MM.1S (cell line): Measurements from ENCODE around the gene BMP10.

Source experiments
- DNase-seq: peaks from one replicate; pipeline ENCODE4 v3.0.0-alpha.2; 2015
- H2AFZ ChIP-seq: fragments of 300-600 bp; sonication (generic); 2 replicates; pipeline ENCODE4 v1.6.0; 2016; ENCODE audit warnings: antibody characterized with exemption, low read length
- H3F3A ChIP-seq: fragments of 300-600 bp; sonication (generic); 2 replicates; pipeline ENCODE4 v1.6.1; 2016; ENCODE audit warnings: mild to moderate bottlenecking, antibody characterized with exemption, low read length, moderate library complexity, mixed read lengths; ENCODE audit not compliant: insufficient read depth
- H3K27ac ChIP-seq: fragments of 300-600 bp; sonication (generic); 2 replicates; pipeline ENCODE4 v1.5.1; 2016; ENCODE audit warnings: mild to moderate bottlenecking, low read length
- H3K27me3 ChIP-seq: fragments of 300-600 bp; sonication (generic); replicated peaks from 2 replicates; pipeline ENCODE4 v1.6.0; 2016; ENCODE audit warnings: low read length; ENCODE audit not compliant: insufficient read depth
- H3K36me3 ChIP-seq: fragments of 300-600 bp; sonication (generic); replicated peaks from 2 replicates; pipeline ENCODE4 v1.6.1; 2016; ENCODE audit warnings: mild to moderate bottlenecking, low read length, mixed read lengths; ENCODE audit not compliant: insufficient read depth
- H3K4me1 ChIP-seq: fragments of 300-600 bp; sonication (generic); 2 replicates; pipeline ENCODE4 v1.6.1; 2016; ENCODE audit warnings: low read length, mixed read lengths
- H3K4me2 ChIP-seq: fragments of 300-600 bp; sonication (generic); 2 replicates; pipeline ENCODE4 v1.6.0; 2016; ENCODE audit warnings: low read depth, low read length
- H3K4me3 ChIP-seq: fragments of 300-600 bp; sonication (generic); 2 replicates; pipeline ENCODE4 v1.5.1; 2016; ENCODE audit warnings: low read length, mixed read lengths
- H3K79me2 ChIP-seq: fragments of 300-600 bp; sonication (generic); 2 replicates; pipeline ENCODE4 v1.6.1; 2016; ENCODE audit warnings: mixed run types, low read length, mixed read lengths
- H3K9ac ChIP-seq: fragments of 300-600 bp; sonication (generic); 2 replicates; pipeline ENCODE4 v1.6.1; 2016; ENCODE audit warnings: low read length, mixed read lengths
- H3K9me2 ChIP-seq: fragments of 300-600 bp; sonication (generic); replicated peaks from 2 replicates; pipeline ENCODE4 v1.6.1; 2016; ENCODE audit warnings: mild to moderate bottlenecking, low read length, mixed read lengths; ENCODE audit not compliant: insufficient read depth
- H3K9me3 ChIP-seq: fragments of 300-600 bp; sonication (generic); replicated peaks from 2 replicates; pipeline ENCODE4 v1.6.1; 2016; ENCODE audit warnings: mild to moderate bottlenecking, low read length, mixed read lengths; ENCODE audit not compliant: insufficient read depth
- H4K20me1 ChIP-seq: fragments of 300-600 bp; sonication (generic); 2 replicates; pipeline ENCODE4 v1.6.1; 2016; ENCODE audit warnings: mild to moderate bottlenecking, low read length, moderate library complexity, mixed read lengths; ENCODE audit not compliant: insufficient read depth
- EZH2 ChIP-seq: fragments of 300-600 bp; sonication (generic); optimal IDR thresholded peaks from 2 replicates; pipeline ENCODE3; 2017; ENCODE audit warnings: low read depth, mild to moderate bottlenecking, antibody characterized with exemption, low read length, mixed read lengths
- EZH2phosphoT487 ChIP-seq: fragments of 300-600 bp; sonication (generic); IDR thresholded peaks from 2 replicates; pipeline ENCODE4 v1.6.1; 2018; ENCODE audit warnings: antibody characterized with exemption, low read length
- TF ChIP-seq, protein P1 (sequence below): fragments of 300-600 bp; sonication (generic); IDR thresholded peaks from 2 replicates; pipeline ENCODE4 v1.5.1; 2016; ENCODE audit warnings: antibody characterized with exemption, low read length, mixed read lengths

The BMP10 gene

DNA sequence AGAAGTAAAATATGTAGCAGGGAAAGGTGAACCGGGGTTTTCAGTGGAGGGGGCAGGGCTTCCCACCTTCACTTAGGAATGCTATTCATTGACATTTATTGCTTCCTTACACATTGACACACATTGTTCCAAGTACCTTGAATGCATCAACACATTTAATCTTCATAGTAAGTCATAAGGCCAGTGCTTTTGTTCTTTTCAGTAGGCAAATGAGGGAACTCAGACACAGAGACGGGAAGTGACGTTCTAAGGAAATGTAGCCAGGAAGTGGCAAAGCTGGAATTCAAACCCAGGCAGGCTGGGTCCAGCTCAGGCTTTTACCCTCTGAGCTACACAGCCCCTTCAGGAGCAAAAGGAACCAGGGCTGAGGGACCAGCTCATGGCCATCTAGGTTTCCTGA is 20.7 kb downstream of the BMP10 start:
- Histone ChIP-seq H3K9me2 (no peaks in the 10 kb centered on the region), H3K27me3 (no peaks in the 10 kb centered on the region), H3F3A (no peaks in the 10 kb centered on the region), H3K9me3 (no peaks in the 10 kb centered on the region), H3K9ac (no peak overlapping the region), H2AFZ (no peak overlapping the region), H3K36me3 (no peaks in the 10 kb centered on the region), H4K20me1 (no peaks in the 10 kb centered on the region), H3K79me2 (no peaks in the 10 kb centered on the region), H3K4me1 (0 out of 2 replicates have a peak, but pooled peaks cover 6% of the 10 kb centered on the region), H3K27ac (no peak overlapping the region), H3K4me2 (no peak overlapping the region), H3K4me3 (no peak overlapping the region)
- TF ChIP-seq EZH2phosphoT487 = no peak
- no peak for TF ChIP-seq EZH2
- TF ChIP-seq, protein P1, sequence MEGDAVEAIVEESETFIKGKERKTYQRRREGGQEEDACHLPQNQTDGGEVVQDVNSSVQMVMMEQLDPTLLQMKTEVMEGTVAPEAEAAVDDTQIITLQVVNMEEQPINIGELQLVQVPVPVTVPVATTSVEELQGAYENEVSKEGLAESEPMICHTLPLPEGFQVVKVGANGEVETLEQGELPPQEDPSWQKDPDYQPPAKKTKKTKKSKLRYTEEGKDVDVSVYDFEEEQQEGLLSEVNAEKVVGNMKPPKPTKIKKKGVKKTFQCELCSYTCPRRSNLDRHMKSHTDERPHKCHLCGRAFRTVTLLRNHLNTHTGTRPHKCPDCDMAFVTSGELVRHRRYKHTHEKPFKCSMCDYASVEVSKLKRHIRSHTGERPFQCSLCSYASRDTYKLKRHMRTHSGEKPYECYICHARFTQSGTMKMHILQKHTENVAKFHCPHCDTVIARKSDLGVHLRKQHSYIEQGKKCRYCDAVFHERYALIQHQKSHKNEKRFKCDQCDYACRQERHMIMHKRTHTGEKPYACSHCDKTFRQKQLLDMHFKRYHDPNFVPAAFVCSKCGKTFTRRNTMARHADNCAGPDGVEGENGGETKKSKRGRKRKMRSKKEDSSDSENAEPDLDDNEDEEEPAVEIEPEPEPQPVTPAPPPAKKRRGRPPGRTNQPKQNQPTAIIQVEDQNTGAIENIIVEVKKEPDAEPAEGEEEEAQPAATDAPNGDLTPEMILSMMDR = no peak
- no peak for DNase-seq

DNA sequence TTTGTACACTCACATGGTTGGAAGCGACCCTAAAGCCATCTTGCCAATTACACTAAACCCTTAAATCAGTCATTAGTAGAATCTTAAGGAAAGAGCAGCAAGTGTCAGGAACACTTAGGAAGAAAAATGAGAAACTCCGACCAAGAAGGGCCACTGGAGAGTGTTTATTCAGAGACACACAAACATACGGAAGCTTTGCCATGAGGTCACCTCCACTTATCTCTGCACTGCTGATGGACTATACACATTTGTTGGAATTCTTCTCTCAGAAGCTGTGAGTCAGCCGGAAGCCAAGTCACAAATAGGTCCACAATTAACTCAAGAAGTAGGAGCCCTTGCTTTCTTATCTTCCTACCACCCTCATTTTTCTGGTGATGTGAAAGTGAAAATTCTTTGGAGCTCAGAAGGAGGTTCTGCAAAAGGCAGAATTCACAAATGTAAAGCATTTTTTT is 21.6 kb downstream of the BMP10 start:
- Histone ChIP-seq H3K27ac (no peak overlapping the region), H3K4me1 (0 out of 2 replicates have a peak, but pooled peaks cover 4% of the 10 kb centered on the region), H2AFZ (no peak overlapping the region), H3K9ac (no peak overlapping the region), H4K20me1 (no peaks in the 10 kb centered on the region), H3K4me2 (no peak overlapping the region), H3K79me2 (no peaks in the 10 kb centered on the region), H3K36me3 (no peaks in the 10 kb centered on the region), H3K27me3 (no peaks in the 10 kb centered on the region), H3K4me3 (no peak overlapping the region), H3F3A (no peaks in the 10 kb centered on the region), H3K9me3 (no peaks in the 10 kb centered on the region), H3K9me2 (no peaks in the 10 kb centered on the region)
- no peak for DNase-seq
- TF ChIP-seq, protein P1 = no peak
- TF ChIP-seq EZH2phosphoT487 (no peak), EZH2 (no peak)

DNA sequence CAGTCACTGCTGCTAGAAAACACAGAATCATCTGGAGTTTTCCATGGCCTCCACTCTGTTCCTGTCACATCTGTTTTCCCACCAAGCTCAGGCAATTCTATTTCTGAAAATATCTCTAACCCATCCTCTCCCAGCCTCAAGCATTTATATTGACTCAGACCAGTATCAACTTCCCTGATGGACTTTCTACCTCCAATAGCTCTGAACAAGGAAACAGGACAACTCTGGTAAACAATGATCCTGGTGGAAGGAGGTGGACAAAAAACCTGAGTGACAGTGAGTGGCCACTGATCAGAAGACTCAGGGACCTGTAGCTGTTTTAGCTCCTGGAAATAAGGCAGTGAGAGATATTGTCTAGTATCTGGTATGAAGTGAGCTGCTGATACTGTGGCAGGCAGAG is 23.4 kb downstream of the BMP10 start:
- Histone ChIP-seq H4K20me1 (no peaks in the 10 kb centered on the region), H3K79me2 (no peaks in the 10 kb centered on the region), H3K9me2 (no peaks in the 10 kb centered on the region), H3K27me3 (no peaks in the 10 kb centered on the region), H3K4me1 (no peaks in the 10 kb centered on the region), H3F3A (no peaks in the 10 kb centered on the region), H3K4me3 (no peak overlapping the region), H2AFZ (no peak overlapping the region), H3K9ac (no peak overlapping the region), H3K9me3 (no peaks in the 10 kb centered on the region), H3K36me3 (no peaks in the 10 kb centered on the region), H3K4me2 (no peak overlapping the region), H3K27ac (no peak overlapping the region)
- DNase-seq = no peak
- TF ChIP-seq EZH2phosphoT487 = no peak
- TF ChIP-seq, protein P1 = no peak

DNA sequence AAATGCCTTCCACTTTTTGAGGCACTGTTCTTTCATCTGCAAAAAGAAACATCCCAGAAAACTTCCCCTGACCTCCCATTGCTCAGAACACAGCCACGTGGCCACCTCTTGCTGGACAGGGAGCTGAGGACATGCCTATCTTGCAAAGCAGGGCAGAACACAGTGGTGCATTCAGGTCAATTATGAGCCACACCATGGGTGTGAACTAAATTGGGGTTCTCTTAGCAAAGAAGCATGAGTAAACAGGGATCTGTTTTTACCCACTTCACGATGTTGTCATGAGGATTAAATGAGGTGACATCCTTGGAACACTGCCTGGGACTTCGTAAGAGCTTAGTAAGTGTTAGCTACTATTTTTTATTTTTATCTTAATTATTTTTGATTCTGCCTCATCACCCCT is 25.1 kb downstream of the BMP10 start:
- no peak for DNase-seq
- Histone ChIP-seq H3K9ac (no peak overlapping the region), H2AFZ (no peak overlapping the region), H3K9me2 (no peaks in the 10 kb centered on the region), H3F3A (no peaks in the 10 kb centered on the region), H3K36me3 (no peaks in the 10 kb centered on the region), H3K9me3 (no peaks in the 10 kb centered on the region), H3K4me2 (no peak overlapping the region), H3K27ac (no peak overlapping the region), H3K4me3 (no peak overlapping the region), H3K27me3 (no peaks in the 10 kb centered on the region), H3K79me2 (no peaks in the 10 kb centered on the region), H4K20me1 (no peaks in the 10 kb centered on the region), H3K4me1 (no peaks in the 10 kb centered on the region)
- TF ChIP-seq, protein P1 = no peak
- TF ChIP-seq EZH2phosphoT487 (no peak), EZH2 (no peak)
